HG02943 (cell line): ENCODE results near the gene PRSS36.
"Not testable (repeated sequence)": the region's sequence is repeated elsewhere in the genome, so short reads cannot be mapped to it uniquely, and the experiment has no call there.

Experiments used
- ATAC-seq: cut with Tn5 transposase; IDR thresholded peaks from one replicate; pipeline ENCODE4 v1.9.1; 2021; ENCODE audit warnings: mild to moderate bottlenecking, low read depth, moderate library complexity; ENCODE audit not compliant: unreplicated experiment

The PRSS36 gene

DNA sequence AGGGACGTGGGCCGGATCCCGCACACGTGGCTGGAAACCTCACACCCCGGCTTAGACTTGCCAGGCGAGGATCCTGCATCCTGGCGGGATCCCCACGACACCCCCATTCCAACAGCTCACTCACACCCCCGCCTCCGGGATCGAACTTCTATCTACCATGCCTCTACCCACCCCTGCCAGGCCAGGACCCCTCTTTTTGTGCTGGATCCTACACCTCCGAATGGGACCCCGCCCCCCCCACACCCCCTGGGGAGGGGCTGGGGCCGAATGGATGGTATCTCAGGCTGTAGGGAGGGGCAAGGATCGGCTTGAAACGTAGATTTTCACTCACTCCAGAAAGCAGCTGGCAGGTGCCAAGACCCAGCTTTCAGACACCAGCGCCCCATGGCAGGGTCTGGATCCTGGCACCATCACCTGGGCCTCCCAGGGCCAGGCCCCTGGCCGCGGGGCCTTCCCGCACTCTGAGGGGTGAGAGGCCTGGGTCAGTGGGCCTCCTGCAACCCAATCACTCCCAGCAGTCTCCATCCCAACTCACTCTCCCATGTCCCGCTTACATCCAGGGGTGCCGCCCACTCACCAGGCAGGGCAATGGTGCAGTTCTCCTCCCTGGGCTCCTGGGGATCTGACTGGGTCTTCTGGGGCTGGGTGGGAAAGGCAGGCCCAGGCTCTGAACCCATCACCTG is 6.7 kb downstream of the PRSS36 start:
- no peak for ATAC-seq

DNA sequence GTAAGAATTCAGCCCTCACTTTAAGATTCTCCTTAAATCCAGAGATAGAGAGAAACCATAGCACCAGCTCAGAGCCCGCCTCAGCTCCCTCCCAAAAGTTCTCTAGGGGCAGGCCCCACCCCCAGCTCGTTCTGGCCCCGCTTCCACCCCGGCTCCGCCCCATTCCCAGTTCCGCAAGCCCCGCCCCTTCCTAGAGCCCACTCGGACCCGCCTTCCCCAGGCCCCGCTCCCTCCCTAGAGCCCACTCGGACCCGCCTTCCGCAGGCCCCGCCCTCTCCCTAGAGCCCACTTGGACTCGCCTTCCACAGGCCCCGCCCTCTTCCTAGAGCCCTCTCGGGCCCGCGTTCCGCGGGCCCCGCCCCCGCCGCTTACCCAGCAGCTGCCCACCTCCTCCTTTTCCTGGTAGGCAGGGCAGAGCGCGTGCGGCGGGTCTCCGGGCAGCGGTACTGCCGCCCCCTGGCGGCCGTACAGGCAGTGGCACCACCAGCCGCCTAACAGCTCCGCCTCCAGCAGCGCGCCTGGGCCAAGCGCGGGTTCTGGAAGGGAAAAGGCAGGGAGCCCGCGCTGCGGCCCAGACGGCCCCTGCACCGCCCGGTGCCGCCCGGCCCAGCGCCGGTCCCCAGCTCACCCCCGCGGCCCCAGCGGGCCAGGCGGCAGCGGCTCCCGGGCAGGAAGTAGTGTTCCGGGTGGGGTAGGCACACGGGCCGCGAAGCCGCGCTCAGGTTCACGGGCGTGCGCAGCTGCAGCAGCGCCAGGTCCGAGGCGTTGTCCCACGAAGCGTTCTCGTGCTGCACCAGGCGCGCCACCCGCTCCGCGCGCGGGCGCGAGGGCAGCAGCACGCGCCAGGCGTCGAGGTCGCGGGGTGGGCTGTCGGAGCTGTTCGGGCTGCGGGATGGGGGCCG is 7.5 kb downstream of the PRSS36 start:
- peak; percentile 86 for ATAC-seq

DNA sequence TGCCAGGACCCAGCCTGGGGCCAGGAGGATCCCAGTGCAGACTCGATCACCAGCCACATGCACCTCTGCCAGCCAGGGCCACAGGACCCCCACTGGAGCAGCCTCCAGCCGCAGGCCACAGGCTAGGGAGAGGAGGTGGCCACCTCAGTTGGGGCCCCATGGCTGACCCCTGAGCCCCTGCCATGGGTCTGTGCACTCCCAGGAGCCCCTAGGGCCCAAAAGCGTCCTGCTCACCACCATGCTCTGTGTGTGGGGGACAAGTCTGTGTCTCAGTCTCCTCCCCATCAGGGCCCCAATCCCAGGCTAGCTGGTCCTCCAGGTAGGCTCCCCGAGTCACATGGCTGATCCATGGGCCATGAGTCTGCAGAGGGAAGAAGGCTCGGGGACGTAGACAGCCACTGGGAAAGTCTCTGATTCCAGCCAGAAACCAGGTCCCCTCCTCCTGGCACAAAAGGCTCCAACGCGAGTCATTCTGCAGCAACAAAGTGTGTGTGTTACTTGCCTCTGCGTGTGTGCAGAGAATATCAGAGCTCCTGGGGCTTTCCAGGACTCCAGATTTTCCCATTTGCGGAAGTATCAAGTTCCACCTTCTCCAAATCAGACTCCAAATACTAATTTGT is 8.3 kb downstream of the PRSS36 start:
- ATAC-seq, result no peak

DNA sequence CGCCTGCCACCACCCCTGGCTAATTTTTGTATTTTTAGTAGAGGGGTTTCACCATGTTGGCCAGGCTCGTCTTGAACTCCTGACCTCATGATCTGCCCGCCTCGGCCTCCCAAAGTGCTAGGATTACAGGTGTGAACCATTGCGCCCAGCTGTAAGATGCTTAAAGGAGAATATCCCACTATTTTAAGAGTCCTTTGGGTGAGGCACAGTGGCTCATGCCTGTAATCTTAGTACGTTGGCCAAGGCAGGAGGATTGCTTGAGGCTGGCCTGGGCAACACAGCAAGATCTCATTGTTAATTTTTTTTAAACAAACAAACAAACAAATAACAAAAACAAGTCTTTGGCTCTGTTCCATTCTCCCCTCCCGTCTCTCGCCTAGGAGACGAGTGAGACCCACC is 8.8 kb downstream of the PRSS36 start:
- not testable (repeated sequence) for ATAC-seq

DNA sequence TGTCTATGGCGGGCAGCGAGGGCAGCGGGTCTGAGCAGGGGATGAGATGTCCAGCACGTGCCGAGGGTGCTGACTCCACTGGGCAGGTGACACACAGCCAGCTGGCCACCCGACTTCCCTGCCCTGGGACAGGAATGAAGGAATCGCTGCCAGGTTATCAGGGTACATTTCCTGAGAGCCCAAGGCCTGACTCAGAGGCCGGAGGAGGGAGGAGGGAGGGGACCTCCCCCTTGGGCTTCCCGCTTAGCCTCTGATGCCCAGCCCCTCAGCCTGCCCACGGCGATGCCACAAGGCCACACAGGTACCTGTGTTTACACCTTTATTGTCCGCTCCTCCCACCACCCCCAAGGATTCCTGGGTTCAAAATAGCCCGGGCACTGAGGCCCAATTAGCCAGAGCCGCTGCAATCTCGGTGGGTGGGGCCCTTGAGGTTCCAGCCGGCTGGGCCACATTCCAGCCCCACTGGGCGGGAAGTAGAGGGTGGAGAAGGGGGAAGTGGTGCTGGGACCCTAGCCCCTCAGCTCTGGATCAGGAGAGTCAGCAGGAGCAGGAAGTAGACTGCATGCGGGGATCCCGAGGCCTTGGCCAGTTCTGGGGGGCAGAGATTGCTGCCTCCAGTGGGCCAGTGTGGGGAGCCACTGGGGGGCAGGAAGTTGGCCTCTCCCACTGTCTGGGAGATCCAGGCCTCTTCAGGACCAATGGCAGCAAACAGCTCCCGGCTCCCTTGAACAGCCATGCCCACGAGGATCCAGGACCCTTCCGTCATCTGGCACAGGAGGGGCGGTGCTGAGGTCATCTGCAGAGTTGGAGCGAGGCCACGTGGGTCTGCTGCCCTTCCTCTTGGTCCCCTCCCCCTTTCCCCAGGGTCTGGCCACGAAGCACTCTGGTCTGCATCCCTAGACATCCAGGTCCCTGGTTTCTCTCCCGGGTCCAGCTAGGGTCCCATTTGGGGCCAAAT is 11.0 kb downstream of the PRSS36 start:
- ATAC-seq, result no peak

DNA sequence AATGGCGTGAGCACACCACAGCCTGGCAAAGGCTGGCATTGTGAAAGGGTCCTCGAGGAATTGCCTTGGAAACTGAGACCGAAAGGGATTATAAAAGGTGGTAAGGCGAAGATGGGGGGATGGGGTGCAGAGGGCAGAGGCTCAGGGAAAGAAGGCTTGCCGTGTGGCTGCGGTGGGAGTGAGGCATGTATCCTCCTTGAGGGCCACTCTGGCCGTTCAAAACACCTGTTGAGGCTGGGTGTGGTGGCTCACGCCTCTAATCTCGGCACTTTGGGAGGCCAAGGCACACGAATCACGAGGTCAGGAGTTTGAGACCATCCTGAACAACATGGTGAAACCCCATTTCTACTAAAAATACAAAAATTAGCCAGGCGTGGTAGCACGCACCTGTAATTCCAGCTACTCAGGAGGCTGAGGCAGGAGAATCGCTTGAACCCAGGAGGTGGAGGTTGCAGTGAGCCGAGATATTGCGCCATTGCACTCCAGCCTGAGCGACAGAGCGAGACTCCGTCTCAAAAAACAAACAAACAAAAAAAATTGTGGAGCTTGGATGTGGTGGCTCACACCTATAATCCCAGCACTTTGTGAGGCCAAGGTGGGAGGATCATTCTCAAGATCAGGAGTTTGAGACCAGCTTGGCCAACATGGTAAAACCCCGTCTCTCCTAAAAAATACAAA is 12.9 kb downstream of the PRSS36 start:
- ATAC-seq, result not testable (repeated sequence)

DNA sequence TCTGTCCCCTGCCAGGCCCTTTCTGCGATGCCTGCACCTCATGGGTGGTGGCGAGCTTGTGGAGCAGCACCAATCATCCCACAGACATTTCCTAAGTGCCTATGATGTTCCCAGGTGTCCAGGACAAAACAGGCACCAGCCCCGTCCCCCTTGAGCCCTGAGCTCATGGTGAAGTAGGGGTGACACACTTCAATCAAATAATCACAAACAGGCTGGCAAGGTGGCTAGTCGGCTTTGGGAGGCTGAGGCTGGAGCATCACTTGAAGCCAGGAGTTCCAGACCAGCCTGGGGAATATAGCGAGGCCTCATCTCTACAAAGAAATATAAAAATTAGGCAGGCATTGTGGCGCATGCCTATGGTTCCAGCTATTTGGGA is 13.6 kb downstream of the PRSS36 start:
- no peak for ATAC-seq

DNA sequence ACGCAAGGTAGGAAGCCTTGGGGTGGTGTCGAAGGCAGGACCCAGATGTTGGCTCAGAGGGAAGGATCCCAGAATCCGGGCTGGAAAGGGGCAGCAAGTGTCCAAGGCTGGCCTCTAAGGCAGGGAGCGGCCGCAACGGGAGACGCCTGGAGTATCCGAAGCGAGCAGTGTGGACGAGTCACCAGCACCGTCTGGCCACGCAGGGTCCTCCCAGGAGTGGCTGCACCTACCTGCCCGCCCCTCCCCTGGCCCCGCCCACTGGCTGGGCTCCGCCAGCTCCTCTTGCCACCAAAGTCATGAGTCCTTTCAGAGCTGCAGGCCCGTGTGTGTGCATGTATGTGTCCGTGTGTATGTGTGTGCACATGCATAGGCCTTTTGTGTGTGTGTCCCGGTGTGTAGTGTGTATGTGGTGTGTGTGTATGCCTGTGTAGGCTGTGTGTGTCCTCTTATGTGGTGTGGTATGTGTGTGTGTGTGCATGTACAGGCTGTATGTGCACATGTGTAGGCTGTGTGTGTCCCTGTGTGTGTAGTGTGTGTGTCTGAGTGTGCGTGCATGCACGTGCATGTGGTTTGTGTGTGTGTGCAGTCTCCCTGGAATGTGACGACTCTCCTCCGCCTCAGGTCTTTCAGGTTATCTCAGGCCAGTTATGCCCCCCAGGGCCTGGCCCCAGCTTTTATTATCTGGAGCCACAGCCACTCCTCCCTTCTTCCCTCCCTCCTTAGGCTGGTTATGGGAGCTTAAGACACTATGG is 14.2 kb downstream of the PRSS36 start, which contains the start of gene PRSS8:
Gene PRSS8, minus strand, starts transcription at position 193 of the 752 bp plus-strand sequence. CDS start 229 bp downstream, outside the sequence.
- no peak for ATAC-seq

DNA sequence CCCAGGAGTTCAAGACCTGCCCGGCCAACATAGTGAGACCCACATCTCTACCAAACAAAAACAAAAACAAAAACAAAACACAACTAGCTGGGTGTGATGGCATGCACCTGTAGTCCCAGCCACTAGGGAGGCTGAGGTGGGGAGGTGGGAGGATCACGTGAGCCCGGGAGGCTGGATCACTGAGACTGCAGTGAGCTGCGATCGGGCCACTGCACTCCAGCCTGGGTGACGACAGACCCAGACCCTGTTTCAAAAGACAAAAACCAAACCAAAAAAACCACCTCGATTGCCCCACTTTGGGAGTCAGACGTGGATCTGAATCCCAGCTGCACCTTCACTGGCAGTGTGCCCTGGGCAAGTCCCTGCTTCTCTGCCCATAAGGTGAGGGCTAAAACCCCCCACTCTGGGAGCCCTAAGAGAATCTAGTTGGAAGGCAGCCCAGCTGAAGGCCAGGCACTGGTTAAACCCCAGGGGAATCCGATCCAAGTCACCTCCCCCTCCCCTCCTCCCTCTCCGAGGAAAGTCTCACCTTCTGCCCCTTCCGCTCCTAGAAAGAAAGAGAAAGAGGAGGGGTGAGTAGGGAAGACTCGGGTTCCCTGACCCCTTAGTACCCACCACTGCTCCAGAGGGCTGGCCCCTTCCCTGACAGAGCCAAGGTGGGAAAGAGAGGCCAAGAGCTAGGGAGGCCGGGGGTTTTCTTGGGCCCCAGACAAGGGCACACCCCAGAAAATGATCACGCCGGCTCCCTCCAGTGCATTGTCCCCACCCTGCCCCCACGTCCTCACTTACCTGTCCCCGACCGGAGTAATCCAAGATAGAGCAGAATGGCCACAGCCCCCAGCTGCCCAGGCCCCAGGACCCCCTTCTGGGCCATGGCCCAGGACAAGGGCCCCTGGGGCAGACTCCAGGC is 15.0 kb downstream of the PRSS36 start:
- ATAC-seq, result no peak

DNA sequence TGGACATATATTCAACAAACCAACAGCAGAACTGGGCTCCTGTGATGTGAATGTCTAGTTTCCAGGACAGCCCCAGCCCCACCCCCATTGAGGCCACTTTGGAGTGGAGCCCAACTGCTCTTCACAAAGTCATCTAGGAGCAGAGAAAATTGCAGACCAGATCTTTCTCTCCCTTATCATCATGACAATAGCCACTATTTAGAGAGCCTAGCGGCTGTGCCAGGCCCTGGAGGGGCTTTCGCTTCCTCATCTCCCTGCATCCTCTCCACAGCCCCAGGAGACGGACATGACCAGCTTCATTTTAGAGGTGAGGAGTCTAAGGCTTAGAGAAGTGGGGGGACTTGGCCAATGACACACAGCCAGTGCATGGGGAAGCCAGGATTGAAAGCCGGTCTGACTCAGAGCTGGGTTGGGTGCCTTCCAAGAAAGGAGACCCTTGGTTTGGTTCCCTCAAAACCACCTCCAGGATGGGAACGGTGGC is 15.7 kb downstream of the PRSS36 start:
- ATAC-seq, result no peak

DNA sequence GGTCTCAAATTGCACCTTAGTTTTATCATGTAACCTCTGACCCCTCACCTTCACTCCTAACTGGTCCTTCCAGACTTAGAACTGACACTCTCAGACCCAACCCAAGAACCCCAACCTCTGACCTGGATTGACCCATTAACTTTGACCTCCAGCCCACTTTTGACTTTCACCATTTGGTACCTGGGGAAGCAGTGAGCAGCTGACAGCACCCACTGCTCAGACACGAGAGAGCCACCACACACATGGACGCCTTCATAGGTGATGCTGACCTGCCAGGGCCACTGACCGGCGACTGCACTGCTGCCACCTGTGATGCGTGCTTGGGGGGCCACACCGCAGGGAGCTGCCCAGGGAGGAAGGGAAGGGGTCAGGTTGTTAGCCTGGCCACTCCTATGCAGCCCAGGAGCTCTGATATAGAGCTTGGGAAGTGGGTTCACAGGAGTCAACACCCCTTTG is 16.8 kb downstream of the PRSS36 start:
- ATAC-seq, result no peak

DNA sequence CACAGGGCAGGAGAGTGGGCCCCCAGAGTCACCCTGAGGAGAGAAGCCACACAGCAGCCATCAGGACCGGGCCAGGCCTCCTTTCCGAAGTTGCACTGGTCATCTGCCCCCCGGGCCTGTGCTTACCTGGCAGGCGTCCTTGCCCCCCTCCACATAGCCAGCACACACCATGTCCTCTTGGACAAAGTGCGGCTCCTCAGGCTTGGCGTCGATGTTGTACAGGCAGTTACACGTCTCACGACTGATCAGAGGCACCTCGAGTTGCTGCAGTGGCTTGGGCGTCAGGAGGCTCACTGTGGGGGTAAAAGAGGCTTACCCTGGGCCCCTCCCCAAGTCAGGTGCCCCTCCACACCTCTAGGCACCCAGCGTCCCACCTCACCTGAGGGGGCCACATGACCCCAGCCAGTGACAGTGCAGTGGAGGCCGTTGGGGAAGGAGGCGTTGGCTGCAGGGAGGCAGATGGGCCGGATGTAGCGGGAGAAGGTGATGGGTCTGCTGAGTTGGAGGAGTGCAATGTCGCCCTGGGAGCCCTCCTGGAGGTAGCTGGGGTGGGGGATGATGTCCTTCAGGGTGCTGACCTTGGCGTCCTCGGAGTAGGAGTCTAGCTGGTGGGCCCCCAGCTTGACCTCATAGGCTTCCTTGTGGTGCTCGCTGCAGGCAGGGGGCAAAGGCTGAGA is 17.4 kb downstream of the PRSS36 start:
- no peak for ATAC-seq

DNA sequence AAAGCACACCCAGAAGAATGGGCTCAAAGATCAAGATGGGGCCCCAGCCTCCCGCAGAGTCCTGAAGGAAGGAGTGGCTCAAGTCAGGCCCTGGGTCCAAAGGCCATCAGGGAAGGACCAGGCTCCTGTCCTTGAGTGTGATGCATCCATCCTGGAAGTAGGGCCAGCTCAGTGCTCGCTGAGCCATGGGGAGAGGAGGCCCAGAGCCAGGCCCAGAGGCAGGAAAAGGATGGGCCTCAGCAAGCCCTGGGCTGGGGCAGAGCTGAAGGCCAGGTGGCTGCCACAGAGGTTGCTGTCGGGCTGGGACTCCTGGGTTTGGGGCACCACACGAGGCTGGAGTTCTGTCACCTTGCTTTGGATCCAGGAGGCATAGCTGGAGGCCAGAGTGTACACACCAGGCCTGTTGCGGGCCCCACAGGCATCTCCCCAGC is 18.0 kb downstream of the PRSS36 start:
- no peak for ATAC-seq

DNA sequence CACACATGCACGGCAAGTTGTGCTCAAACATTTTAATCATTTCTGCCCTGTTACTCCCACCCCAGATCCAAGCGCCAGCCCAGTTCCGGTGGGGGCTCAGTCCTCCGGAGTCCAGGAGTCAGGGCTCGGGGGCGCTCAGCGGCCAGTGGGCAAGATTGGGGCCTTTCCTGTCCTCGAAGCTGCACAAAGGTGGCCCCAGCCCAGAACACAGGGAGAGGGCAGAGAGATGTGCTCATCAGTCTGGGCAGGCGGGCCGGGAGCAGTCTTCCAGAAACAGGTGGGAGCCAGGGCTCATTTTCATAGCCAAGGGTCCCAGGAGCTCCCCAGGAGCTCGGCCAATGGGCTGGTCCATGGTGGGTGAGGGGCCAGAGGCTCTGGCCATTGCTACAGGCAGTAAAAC is 18.4 kb downstream of the PRSS36 start:
- no peak for ATAC-seq

DNA sequence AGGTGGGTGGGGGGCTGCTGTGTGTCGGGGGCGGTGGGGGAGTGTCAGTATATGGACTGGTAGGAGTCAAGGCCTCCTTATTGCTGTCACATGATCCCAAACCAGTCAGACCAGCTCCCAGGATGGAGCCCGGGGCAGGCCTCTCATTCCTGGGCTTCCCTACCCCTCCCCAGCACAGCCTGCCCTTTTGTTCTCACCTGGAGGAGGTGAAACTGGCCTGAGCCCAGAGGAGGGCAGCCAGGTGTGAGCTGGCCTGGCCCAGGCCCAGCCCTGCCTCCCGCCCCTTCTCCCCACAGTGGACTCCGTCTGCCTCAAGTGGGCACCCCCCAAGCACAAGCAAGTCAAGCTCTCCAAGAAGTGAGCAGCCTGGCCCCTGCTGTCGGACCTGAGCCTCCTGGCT is 19.0 kb downstream of the PRSS36 start:
- no peak for ATAC-seq

DNA sequence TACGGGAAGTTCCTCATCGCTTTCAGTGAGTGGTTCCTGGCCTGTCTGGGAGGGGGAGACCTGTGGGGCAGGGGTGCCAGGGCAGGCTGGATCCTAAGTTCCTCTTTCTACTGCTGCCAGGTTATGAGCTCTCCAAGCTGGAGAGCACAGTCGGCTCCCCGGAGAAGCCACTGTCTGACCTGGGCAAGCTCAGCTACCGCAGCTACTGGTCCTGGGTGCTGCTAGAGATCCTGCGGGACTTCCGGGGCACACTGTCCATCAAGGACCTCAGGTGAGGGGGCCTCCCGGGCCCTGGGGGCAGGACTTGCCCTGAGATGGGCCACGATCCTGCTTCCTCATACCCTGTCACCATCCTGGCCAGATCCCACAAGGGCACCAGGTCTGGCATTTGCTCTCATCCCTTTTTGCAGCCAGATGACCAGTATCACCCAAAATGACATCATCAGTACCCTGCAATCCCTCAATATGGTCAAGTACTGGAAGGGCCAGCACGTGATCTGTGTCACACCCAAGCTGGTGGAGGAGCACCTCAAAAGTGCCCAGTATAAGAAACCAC is 19.5 kb downstream of the PRSS36 start:
- no peak for ATAC-seq
